ENCODE measurements around the gene VSTM5. TPM values are rescaled to one million over a fixed set of nuclear protein-coding genes. Genes with fewer than 3 reads are reported as not detected.

VSTM5 gene
- total RNA-seq, 1 experiment from 2014 or later: not detected

GRCh38 chr11:93845181-93846092 is 5.0 kb downstream of the VSTM5 start:
- RAD21 ChIA-PET (ENCODE audit: low non-redundant PET in 1 of 2, low total read pairs in 2 of 2, uncharacterized antibody in 2 of 2, unreplicated experiment in 2 of 2): no interaction called here
- peaks cover 0 to 39% of the 10 kb centered on the region in 2 experiments; a peak in 2 of 4 replicates for H3K4me1 ChIP-seq (ENCODE audit: control insufficient read depth in 1 of 2, insufficient read depth in 2 of 2, low read length in 2 of 2)

More at GRCh38 chr11:93845181-93846092, 5.0 kb downstream of the VSTM5 start:
- ChIA-PET POLR2A (no interaction called here), CTCF (no interaction called here)
- no peak overlapping the region for H3K4me3 ChIP-seq (replicated peaks in 1 of 2; ENCODE audit: low read depth in 1 of 2, low read length in 2 of 2)
- H3K27me3 ChIP-seq (ENCODE audit: insufficient read depth, low read length): no peaks in the 10 kb centered on the region
- no peaks in the 10 kb centered on the region for H3K9me3 ChIP-seq (ENCODE audit: control insufficient read depth in 1 of 2, insufficient read depth in 1 of 2, low read depth in 1 of 2, low read length in 2 of 2)
- H3K4me2 ChIP-seq (ENCODE audit: low read length): no peak overlapping the region
- no peaks in the 10 kb centered on the region for H4K20me1 ChIP-seq (ENCODE audit: insufficient read depth)
- H3K36me3 ChIP-seq (ENCODE audit: control insufficient read depth in 1 of 2, insufficient read depth in 2 of 2, low read length in 2 of 2): no peaks in the 10 kb centered on the region
- no peak overlapping the region for H3K27ac ChIP-seq (ENCODE audit: low read depth, low read length)
- H2AFZ ChIP-seq (ENCODE audit: low read depth, low read length, poor library complexity, severe bottlenecking): no peak overlapping the region
- no TSS peak for BruUV-seq (replicated peaks)
- no peak overlapping the region for H3K9ac ChIP-seq (ENCODE audit: low read length)
- TF ChIP-seq EZH2 (IDR thresholded peaks at IDR 0.05): no peak
- TF ChIP-seq MAX (IDR thresholded peaks at IDR 0.05): no peak
- no peak for TF ChIP-seq ZFX (IDR thresholded peaks at IDR 0.05)
- TF ChIP-seq ATF3 (IDR thresholded peaks at IDR 0.05): no peak
- no peak for TF ChIP-seq ZBTB33 (IDR thresholded peaks at IDR 0.05; ENCODE audit: extremely low read depth, insufficient replicate concordance, low read length)
- TF ChIP-seq JUND (IDR thresholded peaks at IDR 0.05): no peak
- TF ChIP-seq SIN3A (IDR thresholded peaks at IDR 0.05; ENCODE audit: low read depth): no peak
- TF ChIP-seq EGR1 (IDR thresholded peaks at IDR 0.05; ENCODE audit: low read depth): no peak
- TF ChIP-seq TCF7L2 (IDR thresholded peaks at IDR 0.05; ENCODE audit: borderline replicate concordance, extremely low read depth, insufficient read depth, insufficient read length): no peak
- TF ChIP-seq REST (IDR thresholded peaks at IDR 0.05; ENCODE audit: low read depth): no peak
- TF ChIP-seq SRF (IDR thresholded peaks at IDR 0.05; ENCODE audit: low read depth): no peak
- TF ChIP-seq POLR2A (IDR thresholded peaks at IDR 0.05; ENCODE audit: borderline replicate concordance, extremely low read depth, insufficient read depth, insufficient read length): no peak
- TF ChIP-seq ELF1 (IDR thresholded peaks at IDR 0.05; ENCODE audit: borderline replicate concordance, low read depth): no peak
- no peak for TF ChIP-seq SP1 (IDR thresholded peaks at IDR 0.05; ENCODE audit: low read depth)
- TF ChIP-seq POLR2AphosphoS5 (IDR thresholded peaks at IDR 0.05; ENCODE audit: low read depth, low read length): no peak
- no peak for TF ChIP-seq EZH2phosphoT487 (IDR thresholded peaks at IDR 0.05; ENCODE audit: borderline replicate concordance)
- TF ChIP-seq FOSL1 (IDR thresholded peaks at IDR 0.05; ENCODE audit: low read depth): no peak
- intact Hi-C loops (cut with micrococcal nuclease): no loop called here
- H3K79me2 ChIP-seq (ENCODE audit: insufficient read depth, low read length): no peaks in the 10 kb centered on the region
- no peak for DNase-seq (ENCODE audit: low read depth, low spot score)
- no peaks in the 10 kb centered on the region for H3K9me2 ChIP-seq (ENCODE audit: insufficient read depth)
- no peak for ATAC-seq

Data from HCT116 (cell line).